ENCODE data around the gene RTP4.

The RTP4 gene

DNA sequence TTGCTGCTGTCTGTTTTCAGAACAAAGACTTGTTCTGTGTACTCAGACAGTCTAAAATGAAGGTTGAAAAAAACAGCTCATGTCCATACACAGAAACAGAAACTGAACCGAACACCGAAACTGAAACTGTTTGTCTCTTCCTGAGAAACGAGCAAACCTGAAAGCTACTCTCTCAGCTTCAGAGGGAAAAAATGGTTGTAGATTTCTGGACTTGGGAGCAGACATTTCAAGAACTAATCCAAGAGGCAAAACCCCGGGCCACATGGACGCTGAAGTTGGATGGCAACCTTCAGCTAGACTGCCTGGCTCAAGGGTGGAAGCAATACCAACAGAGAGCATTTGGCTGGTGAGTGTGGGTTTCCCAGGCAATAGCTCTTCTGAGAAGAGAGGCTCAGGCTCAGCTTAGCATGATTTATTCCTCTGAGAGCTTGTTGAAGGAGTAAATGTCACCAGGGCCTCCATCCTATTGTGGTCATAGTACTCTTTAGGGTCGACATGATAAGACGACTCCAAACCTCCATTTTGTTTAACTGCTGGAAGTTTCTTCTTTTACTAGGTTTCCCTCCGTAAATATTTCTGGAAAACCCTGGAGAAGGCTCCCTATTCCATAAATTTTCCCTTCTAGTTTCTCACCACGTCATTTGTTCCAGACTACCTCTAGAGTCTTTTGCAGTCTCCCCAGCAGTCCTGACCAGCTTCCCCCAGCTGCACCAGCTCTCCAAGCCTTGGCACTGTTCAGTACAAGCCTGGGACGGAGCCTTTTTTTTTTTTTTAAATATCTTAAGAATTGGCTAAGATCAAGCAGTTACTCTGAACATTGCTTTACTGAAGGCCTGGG lies at the start of gene RTP4:
TSS of gene RTP4 (plus strand) at position 135 of the 838 bp plus-strand sequence. CDS start at position 192, 57 bp downstream.
- in situ Hi-C loops (cut with HindIII; ENCODE audit: low sequenced_read_pairs), result no loop called here

- in situ Hi-C loops (cut with HindIII; ENCODE audit: low sequenced_read_pairs), result no loop called here
These were observed 49.2 kb upstream of the RTP4 start for GRCh38 chr3:187318819-187319616.

DNA sequence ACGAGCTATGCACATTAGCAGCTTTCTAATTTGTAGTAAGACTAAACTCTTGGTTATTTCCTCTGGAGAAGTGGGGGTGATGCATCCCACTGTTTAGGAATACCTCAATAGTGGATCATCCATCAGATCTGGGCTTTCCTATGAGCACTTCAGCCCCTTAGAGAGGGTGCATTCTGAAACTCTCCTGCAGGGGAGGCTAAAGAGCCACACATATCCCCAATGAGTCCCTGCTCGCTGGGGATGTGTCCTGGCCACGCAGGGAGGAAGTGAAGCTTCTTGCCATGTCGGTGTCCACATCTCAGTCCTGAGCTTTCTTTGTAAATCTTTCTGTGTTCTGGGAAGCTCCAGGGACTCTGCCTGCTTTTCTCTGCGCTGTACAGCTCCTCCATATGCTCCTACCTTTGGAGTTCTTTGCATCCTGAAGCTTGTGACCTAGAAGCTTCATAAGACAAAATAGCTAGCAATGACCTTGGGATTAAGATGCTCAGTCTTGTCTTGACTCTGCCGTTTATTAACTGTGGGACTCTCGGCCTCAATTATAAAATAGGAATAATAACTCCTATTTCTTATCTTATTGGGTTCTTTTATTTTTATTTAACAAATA lies 48.4 kb upstream of the RTP4 start:
- in situ Hi-C loops (cut with HindIII; ENCODE audit: low sequenced_read_pairs), result loop anchor here (5.0 to 10.0 kb wide), 2 partner anchors 135 to 358 kb away; no protein-coding TSS in a partner anchor

DNA sequence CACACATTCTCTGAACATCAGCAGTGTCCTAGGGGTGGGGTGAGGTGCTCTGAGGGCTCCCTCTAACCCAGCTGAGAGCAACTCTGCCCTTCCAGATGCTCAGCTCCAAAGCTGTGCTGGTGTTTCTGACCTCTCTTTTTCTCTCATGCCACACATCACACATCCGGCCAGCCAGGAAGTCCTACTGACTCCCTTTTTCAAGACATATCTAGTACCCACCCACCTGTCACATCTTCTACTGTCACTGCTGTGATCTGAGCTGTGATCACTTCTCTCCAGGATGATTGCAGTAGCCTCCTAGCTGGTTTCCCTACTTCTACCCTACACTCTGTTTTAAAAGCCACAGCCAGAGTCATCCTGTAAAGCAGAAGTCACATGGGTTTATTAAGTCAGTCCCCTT lies 46.4 kb upstream of the RTP4 start:
- in situ Hi-C loops (cut with HindIII; ENCODE audit: low sequenced_read_pairs), result loop anchor here (5.0 to 10.0 kb wide), 2 partner anchors 133 to 356 kb away; no protein-coding TSS in a partner anchor

- in situ Hi-C loops (cut with HindIII; ENCODE audit: low sequenced_read_pairs), result loop anchor here (5.0 to 10.0 kb wide), 2 partner anchors 133 to 355 kb away; no protein-coding TSS in a partner anchor
These were observed 45.9 kb upstream of the RTP4 start for GRCh38 chr3:187322291-187322690.

DNA sequence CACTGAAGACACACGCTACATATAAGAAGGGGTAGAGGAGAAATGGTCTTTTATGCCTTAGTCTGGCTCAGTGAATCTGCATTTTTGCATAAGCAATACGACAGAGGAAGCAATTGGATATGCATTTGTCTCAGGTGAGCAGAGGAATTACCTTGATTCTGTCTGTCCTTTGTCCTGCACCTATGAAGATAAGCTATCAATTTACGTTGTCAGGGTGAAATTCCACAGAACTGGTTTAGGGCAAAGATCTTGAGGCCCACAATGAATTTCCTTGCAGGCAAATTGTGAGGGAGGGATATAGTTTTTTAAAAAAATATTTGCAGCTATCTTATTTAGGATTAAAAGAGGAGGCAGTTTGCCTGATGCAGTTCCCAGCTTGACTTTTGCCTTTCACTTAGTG lies 45.1 kb upstream of the RTP4 start:
- in situ Hi-C loops (cut with HindIII; ENCODE audit: low sequenced_read_pairs), result loop anchor here (5.0 to 10.0 kb wide), 2 partner anchors 132 to 354 kb away; no protein-coding TSS in a partner anchor

GRCh38 chr3:187325632-187326031 lies 42.6 kb upstream of the RTP4 start:
- in situ Hi-C loops (cut with HindIII; ENCODE audit: low sequenced_read_pairs), result loop anchor here (10.0 kb wide), 1 partner anchor 129 kb away; no protein-coding TSS in a partner anchor

GRCh38 chr3:187327845-187328244 lies 40.3 kb upstream of the RTP4 start:
- in situ Hi-C loops (cut with HindIII; ENCODE audit: low sequenced_read_pairs), result loop anchor here (10.0 kb wide), 1 partner anchor 127 kb away; no protein-coding TSS in a partner anchor

DNA sequence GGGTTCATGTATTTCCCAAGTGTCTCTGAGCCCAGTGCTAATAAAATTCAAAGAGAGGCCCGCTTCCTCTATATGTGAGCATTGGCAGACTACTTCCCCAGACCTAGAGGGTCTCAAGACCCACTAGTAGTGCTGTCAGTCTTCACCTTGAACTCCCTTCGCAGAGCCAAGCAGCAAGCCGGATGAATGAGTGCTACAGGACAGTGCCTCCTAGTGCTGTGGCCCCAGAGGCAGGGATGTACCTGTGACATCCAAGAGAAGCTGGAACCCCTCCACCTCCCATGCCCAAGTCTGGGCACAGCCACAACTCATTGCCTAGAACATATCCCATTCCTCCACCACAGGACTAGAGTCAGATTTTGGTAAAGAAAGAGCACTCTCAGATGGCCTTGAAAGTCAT lies 39.5 kb upstream of the RTP4 start:
- in situ Hi-C loops (cut with HindIII; ENCODE audit: low sequenced_read_pairs), result loop anchor here (10.0 kb wide), 1 partner anchor 126 kb away; no protein-coding TSS in a partner anchor

- in situ Hi-C loops (cut with HindIII; ENCODE audit: low sequenced_read_pairs), result no loop called here
These were observed 33.3 kb upstream of the RTP4 start for GRCh38 chr3:187334904-187335303.

DNA sequence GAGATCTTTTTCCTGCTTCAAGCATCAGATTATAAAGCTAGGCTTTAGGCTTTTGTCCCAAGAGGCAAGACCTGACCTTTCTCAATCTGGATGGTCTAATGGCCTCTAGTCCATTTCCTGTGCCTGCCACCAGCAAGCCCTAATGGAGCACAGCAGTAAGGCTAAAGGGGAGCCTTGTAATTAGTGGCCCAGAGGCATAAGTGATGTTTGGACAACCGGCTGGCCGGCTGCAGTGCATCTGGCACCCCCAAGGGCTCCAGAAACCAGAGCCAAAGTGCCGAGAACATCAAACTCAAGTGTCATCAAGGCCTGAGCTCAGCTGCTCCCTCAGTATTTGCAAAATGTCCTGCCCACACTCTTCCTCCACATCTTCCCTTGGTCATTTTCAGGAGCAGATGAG lies 31.9 kb upstream of the RTP4 start:
- in situ Hi-C loops (cut with HindIII; ENCODE audit: low sequenced_read_pairs), result no loop called here

GRCh38 chr3:187340578-187340977 lies 27.6 kb upstream of the RTP4 start:
- in situ Hi-C loops (cut with HindIII; ENCODE audit: low sequenced_read_pairs), result no loop called here

- in situ Hi-C loops (cut with HindIII; ENCODE audit: low sequenced_read_pairs), result no loop called here
These were observed 25.9 kb upstream of the RTP4 start for GRCh38 chr3:187342255-187342654.

DNA sequence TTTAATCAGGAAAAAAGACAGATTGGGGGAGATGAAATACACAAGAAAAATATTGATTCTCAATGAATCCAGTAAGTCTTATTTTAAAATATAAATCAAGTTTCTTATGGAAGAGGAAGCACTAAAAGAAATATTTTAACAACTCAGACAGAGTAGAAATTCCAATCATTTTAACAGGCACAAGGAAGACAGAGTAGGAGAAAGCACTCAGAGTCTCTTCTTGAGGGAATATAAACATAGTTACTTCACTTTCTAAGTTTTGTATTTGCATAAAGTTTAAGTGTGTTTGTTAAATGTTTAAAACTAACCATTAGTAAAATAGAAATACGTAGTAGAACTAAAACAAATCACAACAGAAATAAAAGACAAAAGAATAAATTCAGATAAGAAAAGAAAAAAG lies 24.5 kb upstream of the RTP4 start:
- in situ Hi-C loops (cut with HindIII; ENCODE audit: low sequenced_read_pairs), result no loop called here

DNA sequence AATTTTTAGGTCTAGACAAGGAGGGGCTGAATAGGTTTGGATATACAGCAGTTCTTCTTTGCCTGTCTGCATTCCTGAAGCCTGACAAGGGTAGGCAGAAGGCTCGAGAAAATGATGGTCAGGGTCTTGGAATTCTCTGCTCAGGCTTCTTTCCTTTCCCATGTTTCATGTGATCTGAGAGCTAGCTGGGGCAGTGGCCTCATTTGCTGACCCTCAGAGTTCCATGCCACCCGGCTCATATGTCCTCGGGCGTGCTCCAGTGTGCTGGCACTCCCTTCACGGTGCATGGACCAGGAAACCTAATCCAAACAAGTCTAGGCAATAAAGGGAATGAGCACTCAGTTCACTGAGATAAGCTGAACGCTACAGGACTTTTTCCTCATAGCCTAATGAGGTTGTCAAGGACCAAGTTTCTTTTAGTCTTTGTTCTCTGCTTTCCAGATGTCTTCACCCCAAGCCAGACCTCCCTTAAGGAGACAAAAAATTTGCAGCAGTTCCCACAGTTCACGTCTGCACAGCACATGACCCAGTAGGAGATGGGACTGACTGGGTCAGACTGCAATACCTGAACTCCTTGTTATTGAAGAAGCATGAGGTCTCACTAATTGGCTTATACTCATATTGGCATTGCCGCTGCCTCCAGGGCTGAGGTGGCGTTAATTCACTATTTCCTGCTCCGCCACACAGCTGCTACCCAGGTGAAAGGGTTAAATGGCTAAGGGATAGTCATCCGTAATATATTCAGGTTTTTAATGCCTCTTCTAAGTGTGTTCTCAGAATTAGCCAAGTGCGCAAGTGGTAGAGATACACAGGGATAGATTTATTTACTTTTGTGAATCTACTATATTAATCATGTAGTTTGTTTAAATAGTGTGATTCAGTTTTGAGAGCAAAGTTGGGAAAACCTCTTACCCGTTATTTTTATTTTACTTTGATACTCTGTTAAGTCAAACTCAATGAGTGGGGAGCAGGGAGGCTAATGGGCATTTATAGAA lies 15.3 kb upstream of the RTP4 start:
- in situ Hi-C loops (cut with HindIII; ENCODE audit: low sequenced_read_pairs), result no loop called here

GRCh38 chr3:187358068-187358467 lies 10.1 kb upstream of the RTP4 start:
- in situ Hi-C loops (cut with HindIII; ENCODE audit: low sequenced_read_pairs), result no loop called here

- in situ Hi-C loops (cut with HindIII; ENCODE audit: low sequenced_read_pairs), result no loop called here
These were observed 8.2 kb upstream of the RTP4 start for GRCh38 chr3:187359798-187360486.

DNA sequence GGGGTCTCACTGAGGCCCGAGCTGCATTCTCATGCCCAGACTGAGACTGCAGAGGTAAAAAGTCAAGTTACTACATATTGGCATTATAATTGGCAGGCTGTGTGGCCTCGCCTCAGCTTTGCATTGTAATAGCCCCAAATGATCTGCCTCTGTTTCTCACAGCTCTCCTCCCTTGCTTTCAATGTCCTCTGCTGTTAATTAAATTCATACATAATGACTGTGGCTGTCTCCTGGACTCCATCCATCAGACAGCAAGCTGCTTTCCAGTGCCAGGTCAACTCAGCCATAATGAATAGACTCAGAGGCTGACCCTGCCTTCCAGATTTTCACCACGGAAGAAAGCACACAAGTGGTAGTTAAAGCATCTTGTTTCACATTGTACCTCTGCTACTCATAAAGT lies 7.6 kb upstream of the RTP4 start:
- in situ Hi-C loops (cut with HindIII; ENCODE audit: low sequenced_read_pairs), result no loop called here

DNA sequence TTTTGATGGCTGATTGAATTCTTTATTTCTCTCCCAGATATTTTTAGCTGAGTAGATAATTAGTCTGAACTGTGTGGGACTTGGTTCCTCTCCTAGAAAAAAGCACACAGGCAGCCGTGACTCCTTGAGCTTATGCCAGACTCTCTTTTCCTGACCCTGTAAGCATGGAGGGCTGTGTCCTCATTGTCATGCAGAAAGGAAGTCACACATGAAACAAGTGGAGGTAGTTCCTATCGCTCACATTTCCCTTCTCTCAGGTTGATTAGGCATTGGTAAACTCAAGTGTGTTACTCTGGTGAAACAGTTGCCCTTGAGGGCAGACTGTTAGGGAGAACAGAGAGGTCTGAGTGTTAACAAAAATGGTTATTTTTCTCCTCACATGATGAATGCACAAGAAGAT lies 6.3 kb upstream of the RTP4 start:
- in situ Hi-C loops (cut with HindIII; ENCODE audit: low sequenced_read_pairs), result no loop called here

Measured in endothelial cell of hepatic sinusoid (primary cell).